SK-N-MC (cell line): ENCODE results near the gene TLE4.

Source experiments
- DNase-seq: peaks from one replicate; pipeline ENCODE4 v3.0.0-alpha.2; 2011; ENCODE audit warnings: low read depth, low spot score
- H3K27ac ChIP-seq: fragments of 200-600 bp; sonication (generic); 2 replicates; pipeline ENCODE4 v1.5.1; 2016; ENCODE audit warnings: mixed run types
- H3K36me3 ChIP-seq: fragments of 200-600 bp; sonication (generic); 2 replicates; pipeline ENCODE4 v1.6.1; 2017; ENCODE audit warnings: antibody characterized with exemption, low read length, mixed read lengths; ENCODE audit not compliant: insufficient read depth
- H3K4me3 ChIP-seq: fragments of 200-600 bp; sonication (generic); 2 replicates; pipeline ENCODE4 v1.5.1; 2016
- H3K9ac ChIP-seq: fragments of 200-600 bp; sonication (generic); 2 replicates; pipeline ENCODE4 v1.8.0; 2017; ENCODE audit warnings: mixed run types, mixed read lengths; ENCODE audit not compliant: insufficient read length
- H3K9me3 ChIP-seq: fragments of 200-600 bp; sonication (generic); 2 replicates; pipeline ENCODE4 v1.6.1; 2017; ENCODE audit warnings: low read depth, mild to moderate bottlenecking, antibody characterized with exemption, low read length, moderate library complexity, mixed read lengths
- EZH2 ChIP-seq: fragments of 200-600 bp; sonication (generic); IDR thresholded peaks from one replicate; pipeline ENCODE4 v1.6.1; 2017; ENCODE audit warnings: antibody characterized with exemption
- FOXP2 ChIP-seq: optimal IDR thresholded peaks from 2 replicates; pipeline ENCODE3; 2011; ENCODE audit warnings: mild to moderate bottlenecking, moderate library complexity; ENCODE audit not compliant: insufficient read depth; ENCODE audit errors: extremely low read length, control extremely low read depth
- POLR2AphosphoS5 ChIP-seq: IDR thresholded peaks from 2 replicates; pipeline ENCODE4 v1.6.1; 2012; ENCODE audit warnings: mild to moderate bottlenecking, low read depth, low read length, borderline replicate concordance

TLE4 gene

GRCh38 chr9:79674052-79674777, 102.5 kb downstream of the TLE4 start:
- H3K4me3 ChIP-seq = no peak overlapping the region
- no peak for TF ChIP-seq POLR2AphosphoS5
- no peak for TF ChIP-seq FOXP2
- TF ChIP-seq EZH2 = no peak
- DNase-seq = no peak
- H3K9ac ChIP-seq = no peak overlapping the region
- H3K36me3 ChIP-seq = no peaks in the 10 kb centered on the region
- no peaks in the 10 kb centered on the region for H3K9me3 ChIP-seq
- no peak overlapping the region for H3K27ac ChIP-seq

GRCh38 chr9:79681576-79681975, 109.8 kb downstream of the TLE4 start:
- Histone ChIP-seq H3K36me3 (no peaks in the 10 kb centered on the region), H3K27ac (no peak overlapping the region), H3K9ac (no peak overlapping the region), H3K9me3 (no peaks in the 10 kb centered on the region), H3K4me3 (no peak overlapping the region)
- no peak for DNase-seq
- TF ChIP-seq EZH2 (no peak), FOXP2 (no peak)

- no peaks in the 10 kb centered on the region for H3K9me3 ChIP-seq
- no peak overlapping the region for H3K4me3 ChIP-seq
- H3K27ac ChIP-seq = no peak overlapping the region
- DNase-seq = no peak
- H3K36me3 ChIP-seq = no peaks in the 10 kb centered on the region
- no peak for TF ChIP-seq FOXP2
- no peak for TF ChIP-seq POLR2AphosphoS5
- no peak for TF ChIP-seq EZH2
- no peak overlapping the region for H3K9ac ChIP-seq
Observed at GRCh38 chr9:79682076-79682736, 110.4 kb downstream of the TLE4 start.

GRCh38 chr9:79684059-79684458, 112.3 kb downstream of the TLE4 start:
- no peak for DNase-seq
- Histone ChIP-seq H3K4me3 (no peak overlapping the region), H3K9ac (no peak overlapping the region), H3K36me3 (no peaks in the 10 kb centered on the region), H3K27ac (no peak overlapping the region), H3K9me3 (no peaks in the 10 kb centered on the region)
- TF ChIP-seq EZH2 (no peak), POLR2AphosphoS5 (no peak), FOXP2 (no peak)

- Histone ChIP-seq H3K36me3 (no peaks in the 10 kb centered on the region), H3K9ac (no peak overlapping the region), H3K4me3 (no peak overlapping the region), H3K27ac (no peak overlapping the region), H3K9me3 (no peaks in the 10 kb centered on the region)
- TF ChIP-seq EZH2 (no peak), FOXP2 (no peak)
- no peak for DNase-seq
Observed at GRCh38 chr9:79684711-79685575, 113.2 kb downstream of the TLE4 start.

- Histone ChIP-seq H3K36me3 (no peaks in the 10 kb centered on the region), H3K27ac (no peak overlapping the region), H3K9me3 (no peaks in the 10 kb centered on the region), H3K4me3 (no peak overlapping the region), H3K9ac (no peak overlapping the region)
- TF ChIP-seq FOXP2 = no peak
- TF ChIP-seq EZH2 = no peak
- TF ChIP-seq POLR2AphosphoS5 = no peak
- no peak for DNase-seq
Observed at GRCh38 chr9:79685577-79685976, 113.8 kb downstream of the TLE4 start.

GRCh38 chr9:79686381-79687130, 114.8 kb downstream of the TLE4 start:
- Histone ChIP-seq H3K9ac (no peak overlapping the region), H3K9me3 (no peaks in the 10 kb centered on the region), H3K4me3 (no peak overlapping the region), H3K36me3 (no peaks in the 10 kb centered on the region), H3K27ac (no peak overlapping the region)
- no peak for TF ChIP-seq FOXP2
- no peak for TF ChIP-seq EZH2
- no peak for TF ChIP-seq POLR2AphosphoS5
- DNase-seq = no peak

- no peak overlapping the region for H3K27ac ChIP-seq
- no peaks in the 10 kb centered on the region for H3K36me3 ChIP-seq
- no peaks in the 10 kb centered on the region for H3K9me3 ChIP-seq
- no peak for DNase-seq
- no peak overlapping the region for H3K9ac ChIP-seq
- no peak overlapping the region for H3K4me3 ChIP-seq
- TF ChIP-seq FOXP2 (no peak), EZH2 (no peak), POLR2AphosphoS5 (no peak)
Observed at GRCh38 chr9:79687131-79687447, 115.3 kb downstream of the TLE4 start.
